Measurements from ENCODE around the gene ADCYAP1R1.

The ADCYAP1R1 gene

DNA sequence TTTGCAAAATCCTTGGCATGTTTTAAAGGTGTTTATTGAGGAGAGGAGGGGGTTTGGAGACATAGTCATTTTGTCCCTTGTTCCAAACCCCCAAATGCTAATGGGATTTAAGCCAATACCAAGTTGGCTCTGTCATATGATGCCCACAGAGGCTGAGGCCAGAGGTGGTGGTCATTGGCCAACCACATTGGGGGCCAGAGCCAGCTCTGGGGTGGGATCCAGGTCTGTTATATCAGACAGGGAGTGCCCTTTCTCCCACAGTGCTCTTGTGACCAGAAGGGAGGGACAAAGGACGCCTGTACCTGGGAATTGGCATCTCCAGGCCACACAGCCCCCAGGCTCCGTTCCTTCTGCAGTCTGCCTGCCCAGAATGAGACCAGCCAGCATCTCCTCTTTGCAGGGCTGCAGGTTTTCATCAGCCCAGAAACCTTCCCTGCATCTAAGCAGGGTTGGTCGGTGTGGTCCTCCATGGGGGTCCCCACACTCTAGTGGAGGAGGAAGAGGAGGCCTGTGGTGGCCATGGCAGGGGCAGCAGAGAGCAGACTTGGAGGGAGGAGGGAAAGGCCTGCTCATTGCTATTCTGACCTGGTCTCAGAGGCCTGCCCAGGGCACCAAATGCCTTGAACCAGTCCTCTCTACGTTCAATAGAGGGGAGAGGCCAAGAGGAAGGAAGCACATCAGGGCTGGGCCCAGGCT is 17.9 kb downstream of the ADCYAP1R1 start:
- no peak for DNase-seq

DNA sequence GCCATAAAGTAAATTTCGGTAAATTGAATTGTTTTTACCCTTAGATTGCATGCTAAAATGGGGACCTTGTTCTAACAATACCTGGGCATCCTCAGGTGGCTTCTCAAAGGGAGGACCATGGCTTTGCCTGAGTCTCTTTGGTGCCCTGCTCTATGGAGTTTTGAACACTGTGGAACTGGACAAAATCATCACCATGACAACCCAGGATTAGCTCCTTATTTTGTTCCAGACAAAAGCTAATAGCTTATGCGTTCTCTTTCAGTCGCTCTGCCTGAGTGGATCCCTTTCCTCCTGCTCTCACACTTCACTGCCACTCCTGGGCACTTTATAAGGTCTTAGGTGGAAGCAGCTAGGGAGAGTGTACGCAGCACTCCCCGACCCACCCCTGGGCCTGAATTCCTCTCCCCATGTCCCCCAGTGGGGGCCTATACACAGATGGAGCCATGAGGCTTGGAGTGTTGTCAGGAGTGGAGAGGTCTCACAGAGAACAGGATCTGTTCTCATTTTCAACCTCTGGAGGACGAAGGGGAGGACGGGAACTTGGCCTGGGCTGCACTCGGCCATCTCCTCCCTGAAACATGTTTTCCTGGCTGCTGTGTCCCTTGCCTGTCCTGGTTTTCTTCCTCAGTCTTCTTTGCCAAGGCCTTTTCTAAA is 19.0 kb downstream of the ADCYAP1R1 start:
- DNase-seq: no peak

DNA sequence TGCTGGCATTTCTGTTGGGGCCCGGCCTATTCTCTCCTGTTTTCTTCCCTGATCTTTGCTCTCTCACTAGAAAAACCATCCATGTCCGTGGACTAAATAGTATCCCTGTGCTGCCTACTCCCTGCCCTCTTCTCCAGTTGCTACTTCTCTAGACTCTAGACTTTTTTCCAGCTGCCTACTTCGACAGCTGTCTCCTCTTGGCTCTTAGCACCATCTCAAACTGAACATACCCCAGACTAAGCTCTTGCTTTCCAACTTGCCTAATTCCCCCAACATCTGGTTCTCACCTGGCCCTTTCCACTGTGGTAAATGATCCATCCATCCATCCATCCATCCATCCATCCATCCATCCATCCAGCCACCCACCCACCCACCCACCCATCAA is 19.5 kb downstream of the ADCYAP1R1 start:
- no peak for DNase-seq

DNA sequence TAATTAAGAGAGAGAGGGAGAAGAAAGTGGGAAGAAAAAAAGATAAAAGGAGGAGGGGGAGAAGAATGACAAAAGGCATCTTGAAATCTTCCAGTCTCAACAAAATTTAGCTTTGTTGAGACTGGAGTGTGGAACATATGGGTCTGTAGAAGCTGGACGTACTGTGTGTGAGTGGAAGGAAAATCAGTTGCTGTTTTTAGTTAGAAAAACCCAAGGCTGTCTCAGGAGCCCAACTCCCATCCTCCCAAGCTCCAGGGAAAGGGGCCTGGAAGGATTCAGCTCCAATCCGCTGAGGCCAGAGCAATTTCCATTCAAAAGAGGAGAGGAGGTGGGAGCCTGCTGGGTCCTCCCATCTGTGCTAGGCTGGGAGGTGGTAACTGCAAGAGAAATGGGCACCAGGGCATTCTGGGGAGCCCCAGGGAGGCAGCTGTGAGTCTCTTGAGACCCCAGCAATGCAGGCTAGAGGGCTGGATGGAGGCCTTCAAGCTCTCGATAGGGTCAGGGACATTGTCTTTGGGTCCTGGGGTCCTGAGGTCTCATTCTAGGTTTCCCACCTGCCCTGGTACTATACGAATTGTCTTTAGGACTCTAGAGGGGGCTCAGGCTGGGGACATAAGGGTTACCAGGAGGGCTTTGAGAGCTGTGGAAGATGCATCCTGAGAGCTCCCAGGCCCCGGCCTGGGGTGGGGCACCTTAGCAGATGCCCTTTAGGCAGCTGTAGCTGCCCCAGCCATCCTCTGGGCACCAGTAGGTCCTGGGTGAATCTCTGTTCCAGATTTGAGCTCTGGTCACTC is 21.4 kb downstream of the ADCYAP1R1 start:
- DNase-seq: no peak

DNA sequence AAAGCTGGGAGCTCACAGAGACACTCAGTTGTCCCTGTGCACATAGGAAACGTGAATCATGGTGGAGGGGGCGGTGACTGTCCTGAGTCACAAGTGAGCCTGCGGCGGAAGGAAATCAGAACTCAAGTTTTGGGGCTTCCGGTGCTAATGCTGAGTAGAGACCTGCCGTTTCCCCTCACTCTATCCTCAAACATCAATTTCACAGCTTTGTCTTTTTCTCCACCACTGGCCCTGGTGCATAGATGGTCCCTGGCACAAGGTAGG is 21.9 kb downstream of the ADCYAP1R1 start:
- DNase-seq: no peak

DNA sequence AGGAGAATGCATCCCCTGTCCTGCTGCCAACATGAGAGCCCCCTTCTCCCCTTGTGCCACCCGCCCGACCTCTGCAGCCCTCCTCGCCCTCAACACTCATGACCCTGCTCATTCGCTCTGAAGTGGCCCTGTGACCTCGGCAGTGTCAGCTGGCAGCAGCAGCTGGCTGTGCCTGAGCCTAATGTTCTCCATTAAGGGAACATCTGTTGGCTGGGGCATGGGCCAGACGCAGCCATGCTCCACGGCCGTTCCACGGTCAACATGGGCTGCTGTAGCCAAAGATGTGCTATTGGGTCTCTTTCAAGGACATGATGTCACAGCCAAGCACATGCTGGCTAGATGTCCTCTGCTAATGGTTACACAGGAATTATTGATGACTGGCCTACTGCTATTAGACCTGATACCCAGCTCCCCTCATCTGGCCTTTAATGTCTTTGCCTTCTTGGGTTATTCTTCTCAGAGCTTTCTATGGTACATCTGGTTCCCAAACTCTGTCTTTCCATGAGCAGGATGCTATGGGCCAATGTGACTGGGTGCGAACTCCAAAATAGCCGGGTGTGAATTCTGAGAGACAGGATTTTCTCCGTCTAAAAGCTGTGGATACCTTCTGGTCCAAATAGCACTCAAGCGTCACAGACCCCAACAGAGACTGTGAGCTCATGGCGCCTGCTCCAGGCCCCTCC is 22.4 kb downstream of the ADCYAP1R1 start:
- DNase-seq: no peak

DNA sequence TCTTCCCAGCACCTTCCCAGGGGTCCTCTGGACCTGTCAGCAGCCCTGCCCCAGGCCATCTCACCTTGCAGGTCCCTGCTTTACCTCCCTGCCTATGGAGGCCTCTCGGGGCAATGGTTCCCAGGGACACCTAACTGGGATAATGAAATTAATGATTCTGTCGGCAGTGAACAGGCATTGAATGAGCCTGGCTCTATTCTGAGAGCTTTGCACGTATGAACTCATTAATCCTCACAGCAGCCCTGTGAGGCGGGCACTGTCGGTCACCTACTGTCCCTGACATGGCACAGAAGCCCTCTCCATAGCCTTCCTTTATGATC is 22.9 kb downstream of the ADCYAP1R1 start:
- DNase-seq: no peak

DNA sequence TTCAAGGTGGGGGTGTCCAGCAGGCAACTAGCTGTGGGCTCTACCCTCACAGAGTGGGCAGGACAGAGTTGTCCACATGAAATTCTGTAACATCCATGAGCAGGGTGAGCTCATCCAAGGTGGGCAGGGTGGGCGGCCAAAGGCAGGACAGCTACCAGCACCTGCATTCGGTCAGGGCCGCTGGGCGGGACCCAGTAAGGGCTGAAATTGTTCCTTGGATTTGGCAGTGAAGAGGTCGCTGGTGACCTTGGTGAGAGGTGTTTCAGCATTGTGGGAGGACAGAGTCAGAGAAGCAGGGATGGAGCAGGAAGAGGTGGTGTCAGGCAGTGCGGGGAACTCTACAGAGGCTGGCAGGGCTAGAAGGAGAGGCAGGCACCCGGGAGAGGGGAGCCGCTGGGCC is 23.9 kb downstream of the ADCYAP1R1 start:
- DNase-seq: no peak

DNA sequence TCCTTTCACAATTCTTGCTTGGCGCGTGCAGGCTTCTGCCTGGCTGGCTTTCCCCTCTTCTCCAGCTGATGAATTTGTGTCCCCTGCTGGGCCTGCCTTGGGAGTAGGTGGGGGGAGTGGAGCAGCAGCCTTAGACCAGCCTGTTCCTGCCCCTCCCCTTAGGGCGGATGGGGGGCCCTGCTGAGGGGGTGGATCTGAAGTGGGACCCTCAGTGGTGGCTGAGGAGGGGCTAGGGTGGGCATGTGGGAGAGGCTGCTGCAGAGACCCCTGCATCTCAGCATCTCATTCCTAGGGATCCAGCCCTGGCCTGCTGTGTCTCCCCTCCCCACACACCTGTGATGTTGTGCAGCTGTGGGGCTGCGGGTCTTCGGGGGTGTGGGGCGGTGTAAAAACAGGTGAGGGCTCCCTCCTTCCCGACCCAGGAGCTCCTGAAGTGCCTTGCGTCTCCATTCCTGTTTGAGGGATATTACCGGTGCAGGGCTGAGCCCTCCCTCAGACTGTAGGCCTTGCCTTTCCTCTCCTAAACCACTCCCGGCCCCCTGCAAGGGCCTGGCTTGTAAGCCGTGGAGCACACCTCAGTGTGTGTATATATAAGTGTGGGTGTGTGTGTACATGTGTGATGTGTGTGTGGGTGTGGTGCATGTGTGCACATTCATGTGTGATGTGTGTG is 24.7 kb downstream of the ADCYAP1R1 start:
- DNase-seq: no peak

DNA sequence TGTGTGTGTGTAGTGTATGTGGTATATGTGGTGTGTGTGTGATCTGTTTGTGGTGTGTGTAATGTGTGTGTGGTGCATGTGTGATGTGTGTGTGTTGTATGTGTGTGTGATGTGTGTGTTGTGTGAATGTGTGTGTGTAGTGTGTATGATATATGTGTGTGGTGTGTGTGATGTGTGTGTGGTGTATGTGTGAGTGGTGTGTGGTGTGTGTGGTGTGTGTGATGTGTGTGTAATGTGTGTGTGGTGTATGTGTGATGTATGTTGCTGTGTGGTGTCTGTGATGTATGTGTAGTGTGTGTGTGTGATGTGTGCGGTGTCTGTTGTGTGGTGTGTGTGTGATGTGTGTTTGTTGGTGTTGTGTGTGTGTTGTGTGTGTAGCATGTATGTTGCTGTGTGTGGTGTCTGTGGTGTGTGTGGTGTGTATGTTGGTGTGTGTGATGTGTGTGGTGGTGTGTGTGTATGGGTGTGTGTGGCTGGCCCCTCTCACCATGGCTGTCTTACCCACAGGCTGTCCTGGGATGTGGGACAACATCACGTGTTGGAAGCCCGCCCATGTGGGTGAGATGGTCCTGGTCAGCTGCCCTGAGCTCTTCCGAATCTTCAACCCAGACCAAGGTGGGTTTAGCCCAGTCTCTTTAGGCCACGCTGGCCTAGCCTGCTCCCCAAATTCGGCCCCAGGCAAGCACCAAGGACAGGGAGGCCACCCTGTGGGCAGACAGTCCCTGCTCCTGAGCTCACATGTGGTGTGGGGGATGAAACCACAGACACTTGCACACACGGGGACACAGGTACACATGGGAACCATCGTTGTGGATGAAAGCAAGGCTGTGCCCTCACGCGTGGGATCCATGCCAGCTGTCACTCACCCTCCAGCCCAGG is 25.6 kb downstream of the ADCYAP1R1 start:
- no peak for DNase-seq

DNA sequence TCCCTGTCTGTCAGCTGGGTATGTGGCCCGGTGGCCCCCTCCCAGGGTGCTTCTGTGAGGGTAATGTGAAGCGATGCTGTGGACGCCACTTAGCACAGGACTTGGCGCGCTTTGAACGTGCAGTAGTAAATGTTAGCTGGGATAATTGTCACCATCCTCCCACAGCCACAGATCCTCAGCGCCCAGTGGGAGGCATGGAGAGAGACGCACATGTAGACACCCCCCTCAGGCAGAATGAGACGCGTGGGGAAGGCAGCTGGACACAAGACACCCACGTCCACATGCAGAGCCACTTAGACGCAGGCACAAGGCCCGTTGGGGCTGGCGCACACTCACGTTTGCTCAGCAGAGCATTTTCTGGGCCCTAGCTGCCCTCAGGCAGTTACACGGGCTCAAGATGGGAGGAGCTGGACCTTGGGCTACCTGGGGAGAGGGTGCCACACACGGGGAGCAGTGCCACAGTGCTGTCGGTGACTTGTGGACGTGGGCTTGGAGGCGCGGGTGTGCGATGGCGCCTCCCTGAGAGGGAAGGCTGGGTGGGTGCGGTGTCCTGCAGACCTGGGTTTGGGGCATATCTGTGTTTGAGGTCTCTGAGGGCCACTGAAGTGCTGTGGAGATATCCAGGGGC is 26.4 kb downstream of the ADCYAP1R1 start:
- no peak for DNase-seq

DNA sequence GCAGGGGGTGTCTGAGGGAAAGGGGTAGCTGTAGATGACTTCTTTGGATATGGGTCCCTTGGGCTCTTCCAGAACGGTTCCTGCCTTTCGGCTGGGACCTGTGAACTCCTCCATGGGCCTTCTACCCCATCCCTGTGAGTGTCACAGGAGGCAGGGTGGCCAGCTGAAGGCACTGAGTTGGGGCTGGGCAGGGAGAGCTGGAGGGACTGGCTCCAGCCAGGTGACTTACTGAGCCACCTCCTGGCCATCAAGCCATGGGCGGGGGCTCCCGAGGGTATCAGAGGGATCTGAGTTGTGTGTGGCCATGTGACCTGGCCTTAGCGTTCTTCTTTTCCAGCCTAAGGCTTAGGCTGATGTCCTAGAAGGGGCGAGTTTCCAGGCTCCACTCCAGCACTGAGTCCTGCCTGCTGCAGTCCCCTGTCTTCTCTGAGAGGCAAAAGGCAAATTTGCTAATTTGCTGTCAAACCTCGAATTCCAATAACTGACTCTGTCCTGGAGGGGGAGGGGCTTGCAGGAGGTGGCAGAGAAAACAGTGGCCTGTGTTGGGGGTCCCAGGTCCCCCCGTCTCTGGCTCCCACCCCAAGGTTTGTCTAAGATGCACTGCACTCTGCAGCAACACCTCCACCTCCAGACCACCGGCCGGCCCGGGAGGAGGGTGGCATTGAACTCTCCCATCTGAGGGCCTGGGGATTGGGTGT is 27.2 kb downstream of the ADCYAP1R1 start:
- DNase-seq: no peak

DNA sequence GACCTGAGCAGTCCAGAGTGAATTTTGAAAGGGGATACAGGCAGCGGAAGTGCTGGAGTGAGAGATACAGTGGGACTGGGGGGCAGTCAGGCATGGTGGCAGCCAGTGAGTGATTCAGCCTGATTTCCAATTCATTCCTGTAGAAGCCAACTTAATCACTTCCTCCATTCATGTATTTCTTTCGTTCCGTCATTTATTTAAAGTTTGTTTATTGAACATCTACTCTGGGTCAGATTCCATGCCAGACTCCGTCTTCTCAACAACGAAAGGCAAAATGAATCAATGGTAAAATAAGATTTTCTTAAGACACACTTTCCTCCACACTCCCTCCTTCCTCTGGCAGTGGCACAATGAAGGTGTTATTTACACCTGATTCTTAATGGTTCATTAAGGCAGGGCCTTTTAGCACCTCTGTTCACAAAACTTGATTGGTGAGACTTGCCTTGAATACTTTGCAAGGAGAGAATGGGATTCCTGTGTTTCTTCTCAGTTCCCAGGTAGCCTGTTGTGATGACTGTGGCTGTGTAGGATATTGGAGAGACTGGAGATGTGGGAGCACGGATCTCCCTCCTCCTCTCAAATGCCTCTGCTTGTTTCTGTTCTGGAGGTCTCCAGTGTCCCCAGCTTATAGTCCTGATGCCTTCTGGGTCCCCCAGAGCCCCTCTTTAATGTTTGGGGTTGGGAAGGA is 27.9 kb downstream of the ADCYAP1R1 start:
- DNase-seq: no peak

DNA sequence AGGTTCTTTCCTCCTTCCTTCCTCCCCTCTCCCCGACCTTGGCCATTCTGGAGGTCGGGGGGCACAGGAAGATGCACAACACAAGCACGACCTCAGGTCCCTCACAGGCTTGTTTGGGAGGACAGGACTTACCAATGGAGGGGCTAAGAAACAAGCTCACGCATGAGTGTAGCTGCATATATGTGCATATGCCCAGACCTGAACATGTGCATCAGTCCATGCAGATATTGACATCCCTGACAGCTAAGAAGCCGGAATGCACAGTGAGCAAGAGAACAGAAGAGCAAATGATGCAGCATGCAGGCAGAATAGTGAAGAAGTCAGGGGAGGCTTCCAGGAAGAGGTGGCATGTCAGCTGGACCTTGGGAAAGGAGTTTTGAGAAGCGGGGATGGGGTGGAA is 28.7 kb downstream of the ADCYAP1R1 start:
- no peak for DNase-seq

DNA sequence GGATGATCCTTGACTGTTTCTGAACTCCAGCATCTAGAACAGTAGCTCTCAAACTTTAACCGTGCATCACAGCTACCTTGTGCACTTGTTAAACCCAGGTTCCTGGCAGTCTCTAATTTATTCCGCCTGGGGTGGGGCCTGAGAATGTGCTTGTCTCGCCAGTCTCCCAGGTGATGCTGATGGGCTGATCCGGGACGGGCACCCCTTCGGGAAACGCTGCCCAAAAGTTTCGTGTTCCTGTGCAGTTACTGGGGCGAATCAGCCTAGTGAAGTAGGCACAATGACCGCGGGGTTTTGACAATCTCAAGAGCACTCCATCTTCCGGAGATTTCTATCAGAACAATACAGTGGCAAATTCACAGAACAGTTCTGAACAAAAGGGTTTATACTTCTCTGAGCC is 29.9 kb downstream of the ADCYAP1R1 start:
- DNase-seq: no peak

DNA sequence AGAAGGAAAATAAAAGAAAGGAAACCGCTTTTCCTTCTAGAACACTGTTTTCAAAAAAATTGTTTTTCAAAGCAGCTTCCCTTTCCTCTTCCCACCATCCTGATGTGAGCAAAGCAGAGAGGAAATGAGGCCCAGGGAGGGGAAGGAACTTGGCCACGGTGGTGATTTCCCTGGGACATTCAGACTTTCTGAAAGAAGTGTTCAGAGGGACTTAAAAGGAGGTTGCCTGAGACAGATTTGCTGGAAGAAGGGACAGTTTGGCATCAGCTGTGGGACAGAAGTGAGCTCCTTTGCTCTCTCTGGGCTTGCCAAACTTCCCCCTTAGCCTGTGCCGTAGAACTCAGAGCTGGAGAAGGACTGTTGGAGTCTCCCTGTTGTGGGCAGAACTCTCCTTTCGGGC is 30.3 kb downstream of the ADCYAP1R1 start:
- no peak for DNase-seq

DNA sequence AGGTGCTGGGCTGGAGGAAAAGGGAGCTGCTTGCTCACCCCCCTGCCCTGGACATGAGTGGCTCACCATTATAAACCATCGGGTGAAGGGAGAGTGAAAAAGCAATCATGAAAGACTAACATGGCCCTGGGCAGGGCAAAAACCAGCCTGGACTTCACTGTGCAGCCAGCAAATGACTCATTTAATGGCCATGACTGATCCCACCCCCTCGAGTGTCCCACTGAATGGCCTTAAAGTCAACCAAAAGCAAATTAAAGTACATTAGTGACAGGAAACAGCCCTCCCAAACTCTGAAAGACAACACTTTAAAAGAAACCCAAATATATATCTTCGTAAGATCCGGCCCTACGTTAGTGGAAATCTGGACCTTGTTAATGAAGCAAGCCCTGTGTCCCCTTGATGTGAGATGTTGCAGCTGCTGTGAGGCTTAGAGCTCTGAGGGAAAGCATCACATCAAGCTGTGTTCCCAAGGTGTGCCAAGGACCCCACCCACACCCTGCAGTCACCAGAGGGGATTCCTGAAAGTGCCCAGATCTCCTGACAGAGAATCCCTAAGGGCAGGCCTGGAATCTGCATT is 31.2 kb downstream of the ADCYAP1R1 start:
- no peak for DNase-seq

DNA sequence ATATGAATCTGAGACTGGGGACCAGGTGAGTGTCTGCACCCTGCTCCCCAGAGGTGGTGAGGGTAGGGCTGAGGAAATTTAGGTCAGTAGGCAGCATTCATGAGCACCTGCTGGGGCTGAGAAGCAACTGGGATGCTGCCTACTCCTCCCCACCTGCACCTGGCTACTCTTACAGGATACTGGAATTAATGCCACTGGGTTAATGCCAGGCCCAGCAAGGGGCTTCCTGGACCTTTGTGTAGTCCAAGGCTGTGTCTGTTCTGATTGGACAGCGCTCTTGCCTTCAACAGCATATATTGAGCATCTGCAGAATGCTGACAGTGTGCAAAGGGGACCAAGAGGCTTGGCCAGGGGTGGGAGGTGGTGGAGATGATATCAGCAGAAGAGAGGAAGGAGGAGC is 32.1 kb downstream of the ADCYAP1R1 start:
- DNase-seq: no peak

DNA sequence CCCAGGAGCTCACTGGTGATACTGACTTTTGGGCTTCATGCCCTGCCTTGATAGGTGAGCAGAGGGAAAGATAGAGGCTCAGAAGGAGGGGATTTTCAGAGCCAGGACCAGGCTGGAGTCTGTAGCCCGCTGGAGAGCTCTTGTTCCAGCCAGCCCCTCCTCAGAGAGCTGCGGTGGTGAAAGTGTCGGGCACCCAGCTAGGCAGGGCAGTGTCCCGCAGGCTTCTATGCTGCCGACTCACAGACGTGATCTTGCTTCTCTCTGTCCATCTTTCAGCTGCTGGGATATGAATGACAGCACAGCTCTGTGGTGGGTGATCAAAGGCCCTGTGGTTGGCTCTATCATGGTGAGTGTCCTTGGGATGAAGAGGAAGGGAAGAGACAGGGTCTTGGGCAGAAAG is 35.2 kb downstream of the ADCYAP1R1 start:
- no peak for DNase-seq

DNA sequence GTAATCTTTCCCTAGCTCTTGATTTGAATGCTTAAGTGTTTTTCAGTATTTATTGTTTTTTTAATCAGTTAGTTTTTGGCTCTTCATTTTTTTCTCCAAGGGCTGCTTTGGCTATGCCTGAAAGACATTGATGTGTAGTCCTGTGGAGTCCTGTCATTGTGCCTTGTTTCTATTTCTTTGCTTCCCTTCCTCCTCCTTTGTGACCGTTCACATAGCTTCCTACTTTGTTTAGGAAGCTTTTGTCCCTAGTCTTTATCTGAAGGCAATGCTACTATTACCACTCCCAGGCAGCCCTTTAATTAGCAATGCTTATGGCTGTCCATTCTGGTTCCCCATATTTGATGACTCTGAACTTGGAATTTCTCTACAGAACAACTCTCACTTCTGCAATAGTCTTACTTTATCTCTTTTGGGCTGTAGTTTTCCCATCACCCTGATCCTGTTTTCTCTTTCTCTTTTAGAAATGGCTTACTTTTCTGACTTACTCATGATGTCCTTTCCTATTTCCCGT is 39.9 kb downstream of the ADCYAP1R1 start:
- DNase-seq: no peak
